Measurements from ENCODE around the gene KIF4A. TPM values are rescaled to one million over a fixed set of nuclear protein-coding genes. Genes with fewer than 3 reads are reported as not detected.
A peak's percentile ranks its signal among the peaks of the same experiment; 100 is the strongest.

KIF4A gene
- total and polyA plus RNA-seq, 2 of the 4 experiments (the other 2 are of a cell fraction) = 10.0 to 19.0 TPM

DNA sequence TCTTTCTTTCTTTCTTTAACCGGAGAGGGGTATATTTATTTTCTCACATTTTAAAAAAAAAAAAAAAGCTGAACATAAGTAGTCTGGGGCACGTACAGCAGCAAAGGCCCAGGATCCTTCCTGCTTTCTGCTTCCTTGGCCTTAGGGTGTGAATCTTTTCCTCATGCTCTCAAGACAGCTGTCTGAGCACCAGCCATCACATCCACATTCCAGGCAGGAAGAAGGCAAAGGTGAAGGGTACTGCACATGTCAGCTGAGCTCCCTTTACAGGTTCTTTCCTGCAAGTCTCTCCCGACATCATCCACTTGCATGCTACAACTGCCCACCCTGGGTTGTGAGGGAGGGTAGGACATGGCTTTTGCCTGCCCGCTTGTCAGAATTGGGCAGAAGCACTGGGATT, 69.6 kb downstream of the KIF4A start:
- no peak overlapping the region for H2BK20ac ChIP-seq (ENCODE audit: low read depth, low read length)
- H2BK5ac ChIP-seq (ENCODE audit: low read depth, low read length, poor library complexity, severe bottlenecking) = no peak overlapping the region
- H4K8ac ChIP-seq (ENCODE audit: low read depth in 2 of 2, low read length in 2 of 2) = no peak overlapping the region
- 0 out of 2 replicates have a peak, but pooled peaks cover 1% of the 10 kb centered on the region for H3K9me3 ChIP-seq (ENCODE audit: control insufficient read depth, insufficient read depth, low read length)
- H2BK120ac ChIP-seq (ENCODE audit: low read depth, low read length) = no peak overlapping the region
- H4K20me1 ChIP-seq (ENCODE audit: insufficient read depth, low read length) = no peaks in the 10 kb centered on the region
- ChIA-PET CTCF (no interaction called here), POLR2A (ENCODE audit: unreplicated experiment) (no interaction called here)
- ATAC-seq (ENCODE audit: low read depth) (no peak), DNase-seq (no peak)
- 0 out of 4 replicates have a peak, but pooled peaks cover 0 to 3% of the 10 kb centered on the region in 2 experiments for H3K79me1 ChIP-seq (ENCODE audit: low read depth in 1 of 2, low read length in 2 of 2)
- no peak overlapping the region for H3K4ac ChIP-seq (ENCODE audit: low read depth, low read length)
- H3K9me1 ChIP-seq (ENCODE audit: insufficient read depth, low read length) = no peaks in the 10 kb centered on the region
- no peak overlapping the region for H3K9ac ChIP-seq (ENCODE audit: low read depth, low read length)
- no peak overlapping the region for H2BK15ac ChIP-seq (ENCODE audit: low read depth, low read length)
- no peak overlapping the region for H3K56ac ChIP-seq (ENCODE audit: extremely low read depth, insufficient read depth, low read length)
- no peak overlapping the region; the same call in 1 of the 2 replicates for H4K5ac ChIP-seq (ENCODE audit: low read depth, low read length)
- H3K4me2 ChIP-seq (ENCODE audit: low read depth, low read length) = no peak overlapping the region
- H2AK9ac ChIP-seq (replicated peaks; ENCODE audit: low read depth, low read length, poor library complexity) = no peak overlapping the region
- peak overlapping the region; percentile 43 for H2AFZ ChIP-seq (replicated peaks; ENCODE audit: low read length, poor library complexity)
- H3K27ac ChIP-seq (ENCODE audit: insufficient read depth, low read length) = no peak overlapping the region
- H3K36me3 ChIP-seq (ENCODE audit: control insufficient read depth, insufficient read depth, low read length) = 0 out of 2 replicates have a peak, but pooled peaks cover 2% of the 10 kb centered on the region
- peaks cover 2% of the 10 kb centered on the region for H3K27me3 ChIP-seq (ENCODE audit: control insufficient read depth, insufficient read depth, low read length)
- H3K4me1 ChIP-seq (ENCODE audit: control insufficient read depth, insufficient read depth, low read length) = no peaks in the 10 kb centered on the region
- no peak overlapping the region for H3K14ac ChIP-seq (replicated peaks; ENCODE audit: low read depth, low read length)
- no peak overlapping the region for H3K4me3 ChIP-seq (ENCODE audit: insufficient read depth, low read depth, low read length)
- no peak overlapping the region for H4K91ac ChIP-seq (ENCODE audit: insufficient read depth, low read depth, low read length)
- intact Hi-C loops (cut with micrococcal nuclease) (no loop called here), in situ Hi-C loops (cut with MboI; ENCODE audit: low sequenced_read_pairs) (no loop called here), dilution Hi-C loops (cut with HindIII; ENCODE audit: low sequenced_read_pairs, unreplicated experiment) (no loop called here)
- TF ChIP-seq RCOR1 (IDR thresholded peaks at IDR 0.05; ENCODE audit: insufficient replicate concordance, low read length) = no peak
- no peak for TF ChIP-seq RAD21 (IDR thresholded peaks at IDR 0.05; ENCODE audit: low read length)
- no peak for TF ChIP-seq BHLHE40 (IDR thresholded peaks at IDR 0.05; ENCODE audit: low read depth, low read length)
- TF ChIP-seq RFX5 (IDR thresholded peaks at IDR 0.05; ENCODE audit: low read depth, low read length) = no peak
- TF ChIP-seq SMC3 (IDR thresholded peaks at IDR 0.05; ENCODE audit: low read depth, low read length) = no peak
- no peak for TF ChIP-seq MAZ (IDR thresholded peaks at IDR 0.05; ENCODE audit: borderline replicate concordance, low read depth, low read length)
- no peak for TF ChIP-seq CHD1 (IDR thresholded peaks at IDR 0.05; ENCODE audit: low read depth, low read length)
- TF ChIP-seq POLR2A (IDR thresholded peaks at IDR 0.05; ENCODE audit: low read depth, low read length) = no peak
- TF ChIP-seq FOS (IDR thresholded peaks at IDR 0.05; ENCODE audit: low read depth, low read length) = no peak
- TF ChIP-seq, protein P1, sequence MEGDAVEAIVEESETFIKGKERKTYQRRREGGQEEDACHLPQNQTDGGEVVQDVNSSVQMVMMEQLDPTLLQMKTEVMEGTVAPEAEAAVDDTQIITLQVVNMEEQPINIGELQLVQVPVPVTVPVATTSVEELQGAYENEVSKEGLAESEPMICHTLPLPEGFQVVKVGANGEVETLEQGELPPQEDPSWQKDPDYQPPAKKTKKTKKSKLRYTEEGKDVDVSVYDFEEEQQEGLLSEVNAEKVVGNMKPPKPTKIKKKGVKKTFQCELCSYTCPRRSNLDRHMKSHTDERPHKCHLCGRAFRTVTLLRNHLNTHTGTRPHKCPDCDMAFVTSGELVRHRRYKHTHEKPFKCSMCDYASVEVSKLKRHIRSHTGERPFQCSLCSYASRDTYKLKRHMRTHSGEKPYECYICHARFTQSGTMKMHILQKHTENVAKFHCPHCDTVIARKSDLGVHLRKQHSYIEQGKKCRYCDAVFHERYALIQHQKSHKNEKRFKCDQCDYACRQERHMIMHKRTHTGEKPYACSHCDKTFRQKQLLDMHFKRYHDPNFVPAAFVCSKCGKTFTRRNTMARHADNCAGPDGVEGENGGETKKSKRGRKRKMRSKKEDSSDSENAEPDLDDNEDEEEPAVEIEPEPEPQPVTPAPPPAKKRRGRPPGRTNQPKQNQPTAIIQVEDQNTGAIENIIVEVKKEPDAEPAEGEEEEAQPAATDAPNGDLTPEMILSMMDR (conservative IDR thresholded peaks at IDR 0.05; ENCODE audit: low read depth, low read length) = no peak
- TF ChIP-seq MAFK (IDR thresholded peaks at IDR 0.05; ENCODE audit: low read depth, low read length) = no peak
- TF ChIP-seq MXI1 (IDR thresholded peaks at IDR 0.05; ENCODE audit: borderline replicate concordance, low read depth, low read length) = no peak
- TF ChIP-seq ELK1 (IDR thresholded peaks at IDR 0.05; ENCODE audit: borderline replicate concordance, low read depth, low read length) = no peak
- no peak for TF ChIP-seq NFE2L2 (IDR thresholded peaks at IDR 0.05; ENCODE audit: low read depth, low read length)
- TF ChIP-seq CEBPB (IDR thresholded peaks at IDR 0.05; ENCODE audit: low read depth, low read length) = no peak
- TF ChIP-seq USF2 (IDR thresholded peaks at IDR 0.05; ENCODE audit: low read depth, low read length) = no peak
- WGBS, 2 experiments (ENCODE audit: extremely low coverage in 2 of 2, insufficient read length in 1 of 2) = no CpG with 5 or more reads among the region's 4 CpGs
- BruUV-seq (replicated peaks) = no TSS peak
- H2AK5ac ChIP-seq (ENCODE audit: low read depth, low read length) = no peak overlapping the region
- no peak overlapping the region for H3K18ac ChIP-seq (ENCODE audit: low read depth, low read length)
- H3K23ac ChIP-seq (ENCODE audit: low read depth, low read length) = no peak overlapping the region
